ENCODE data around the gene TSPAN13.
A peak's percentile ranks its signal among the peaks of the same experiment; 100 is the strongest.

The TSPAN13 gene

GRCh38 chr7:16753102-16753931 is at the start of gene TSPAN13:
Gene TSPAN13 (plus strand): TSS chr7:16753755. CDS start chr7:16753968, 213 bp downstream.
- peak; percentile 45 for DNase-seq (ENCODE audit: low spot score)

DNA sequence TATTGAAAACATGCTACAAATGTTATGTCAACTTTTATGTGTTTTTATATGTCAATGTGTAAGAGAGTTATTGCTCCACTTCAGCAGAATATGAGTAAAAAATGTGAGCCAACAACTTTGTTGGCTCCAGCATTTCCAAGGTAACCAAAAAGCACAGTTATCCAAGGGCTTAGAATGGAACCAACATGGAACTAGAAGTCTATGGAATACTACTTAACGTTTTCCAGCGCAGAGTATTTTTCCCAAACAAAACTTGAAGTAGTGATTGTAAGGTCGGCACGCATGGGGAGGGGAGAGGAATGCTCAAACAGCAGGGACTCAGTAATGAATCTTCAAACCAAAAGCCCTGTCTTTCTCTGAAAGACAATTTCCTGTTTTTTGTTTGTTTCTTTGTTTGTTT is 45.0 kb upstream of the TSPAN13 start:
- DNase-seq (ENCODE audit: low spot score), result no peak

GRCh38 chr7:16708980-16709379 is 44.6 kb upstream of the TSPAN13 start:
- peak; percentile 59 for DNase-seq (ENCODE audit: low spot score)

DNA sequence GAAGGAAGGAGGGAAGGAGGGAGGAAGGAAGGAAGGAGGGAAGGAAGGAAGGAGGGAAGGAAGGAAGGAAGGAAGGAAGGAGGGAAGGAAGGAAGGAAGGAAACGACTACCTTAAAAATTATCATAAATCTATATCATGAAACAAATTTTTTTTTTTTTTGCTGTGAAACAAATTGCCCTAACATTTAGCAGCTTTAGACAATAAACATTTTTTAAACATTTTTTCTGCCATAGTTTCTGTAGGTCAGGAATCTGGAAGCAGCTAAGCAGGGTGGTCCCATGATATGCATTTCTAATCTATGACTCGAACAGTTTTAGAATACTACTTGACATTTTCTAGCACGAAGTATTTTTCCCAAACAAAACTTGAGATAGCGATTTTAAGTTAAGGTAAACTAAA is 42.9 kb upstream of the TSPAN13 start:
- DNase-seq (ENCODE audit: low spot score), result no peak

GRCh38 chr7:16711730-16712129 is 41.8 kb upstream of the TSPAN13 start:
- no peak for DNase-seq (ENCODE audit: low spot score)

DNA sequence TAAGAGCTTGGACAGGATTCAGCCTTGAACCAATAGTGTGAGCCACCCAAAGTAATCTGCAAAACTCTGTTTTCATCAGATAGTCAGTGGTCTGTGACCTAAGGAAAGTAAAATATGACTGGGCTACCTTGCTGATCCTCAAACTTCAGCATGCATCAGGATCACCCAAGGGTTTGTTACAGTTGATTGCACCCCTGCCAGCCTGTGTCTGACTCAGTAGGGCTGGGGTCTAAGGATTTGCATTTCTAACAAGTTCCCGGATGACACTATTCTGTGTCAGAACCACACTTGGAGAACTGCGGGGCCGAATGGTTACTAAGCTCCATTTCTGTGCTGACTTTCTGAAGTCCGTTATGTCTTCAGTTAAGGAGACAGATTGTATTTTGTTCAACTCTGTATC is 40.6 kb upstream of the TSPAN13 start:
- no peak for DNase-seq (ENCODE audit: low spot score)

- no peak for DNase-seq (ENCODE audit: low spot score)
These were observed 37.6 kb upstream of the TSPAN13 start for GRCh38 chr7:16715928-16716327.

DNA sequence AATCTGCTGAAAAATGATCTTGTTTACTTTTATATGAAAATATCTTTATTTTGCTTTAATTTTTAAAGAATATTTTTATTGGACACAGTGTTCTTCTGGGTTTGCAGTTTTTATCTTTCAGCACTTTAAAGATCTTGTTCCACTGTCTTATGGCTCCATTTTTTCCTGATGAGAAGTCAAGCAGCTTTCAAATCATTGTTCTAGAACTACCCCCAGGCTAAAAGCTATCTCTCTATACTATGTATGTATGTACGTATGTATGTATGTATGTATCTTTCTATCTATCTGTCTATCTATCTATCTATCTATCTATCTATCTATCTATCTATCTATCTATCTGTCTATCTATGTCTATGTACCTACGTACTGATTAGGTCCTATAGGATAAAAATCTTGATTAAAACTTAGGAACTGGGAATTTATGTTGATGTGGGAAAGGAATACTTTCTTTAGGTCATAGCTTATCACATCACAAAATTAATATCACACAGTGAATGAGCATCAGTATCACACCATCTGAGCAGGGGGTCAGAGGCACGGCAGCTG is 35.4 kb upstream of the TSPAN13 start:
- no peak for DNase-seq (ENCODE audit: low spot score)

DNA sequence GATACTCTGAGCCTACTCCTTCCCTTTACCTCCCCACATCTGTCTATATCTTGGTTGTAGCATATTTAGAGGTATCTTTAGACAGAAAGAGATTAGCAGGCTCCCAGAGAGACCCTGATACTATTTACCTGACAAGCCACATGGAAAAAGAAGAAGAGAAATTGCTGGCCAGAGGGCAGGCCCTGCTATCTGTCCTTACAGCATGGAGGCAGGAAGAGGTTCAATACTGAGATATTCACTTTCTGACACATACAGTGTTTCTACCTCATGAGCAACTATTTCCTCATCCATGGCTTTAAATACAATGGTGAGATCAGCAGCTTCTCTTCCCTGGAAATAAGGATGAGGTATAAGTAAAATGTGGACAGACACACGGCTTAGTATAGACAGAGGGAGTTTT is 33.9 kb upstream of the TSPAN13 start:
- no peak for DNase-seq (ENCODE audit: low spot score)

- no peak for DNase-seq (ENCODE audit: low spot score)
These were observed 32.0 kb upstream of the TSPAN13 start for GRCh38 chr7:16721541-16721940.

- DNase-seq (ENCODE audit: low spot score), result no peak
These were observed 29.2 kb upstream of the TSPAN13 start for GRCh38 chr7:16724344-16724743.

- DNase-seq (ENCODE audit: low spot score), result no peak
These were observed 27.4 kb upstream of the TSPAN13 start for GRCh38 chr7:16726189-16726588.

- DNase-seq (ENCODE audit: low spot score), result no peak
These were observed 25.8 kb upstream of the TSPAN13 start for GRCh38 chr7:16727736-16728135.

DNA sequence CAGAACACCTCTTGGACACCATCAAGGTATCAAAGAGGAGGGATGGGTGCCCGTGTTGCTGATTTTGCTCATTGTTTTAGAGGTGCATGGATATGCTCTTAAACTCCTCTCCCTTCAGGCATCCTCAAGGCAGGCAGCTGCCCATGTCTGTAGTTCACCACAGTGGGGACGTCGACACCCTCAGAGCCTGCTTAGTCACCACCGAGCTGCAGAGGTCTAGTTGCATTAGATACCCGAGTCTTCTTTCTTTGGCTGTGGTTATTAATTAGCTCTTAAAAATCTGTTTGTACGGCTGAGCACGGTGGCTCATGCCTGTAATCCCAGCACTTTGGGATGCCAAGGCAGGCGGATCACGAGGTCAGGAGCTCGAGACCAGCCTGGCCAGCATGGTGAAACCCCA is 24.7 kb upstream of the TSPAN13 start:
- no peak for DNase-seq (ENCODE audit: low spot score)

DNA sequence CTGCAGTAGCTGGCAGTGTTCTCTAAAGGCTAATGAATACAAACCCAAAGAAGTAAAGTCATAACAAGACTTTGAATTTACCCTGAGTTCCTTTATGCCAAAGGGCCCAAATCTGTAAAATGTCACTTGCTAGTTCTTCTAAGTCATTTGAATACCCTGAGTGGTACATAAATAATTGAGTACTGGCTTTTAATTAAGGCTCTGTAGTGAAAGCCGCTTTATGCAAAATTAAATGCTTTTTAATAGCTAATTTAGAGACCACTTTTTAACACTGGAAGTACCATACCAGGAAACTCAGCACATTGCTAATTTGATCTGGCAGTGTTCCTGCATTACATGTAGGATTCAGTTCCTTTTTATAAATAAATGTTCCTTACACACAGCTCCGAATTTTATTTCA is 24.0 kb upstream of the TSPAN13 start:
- DNase-seq (ENCODE audit: low spot score), result no peak

DNA sequence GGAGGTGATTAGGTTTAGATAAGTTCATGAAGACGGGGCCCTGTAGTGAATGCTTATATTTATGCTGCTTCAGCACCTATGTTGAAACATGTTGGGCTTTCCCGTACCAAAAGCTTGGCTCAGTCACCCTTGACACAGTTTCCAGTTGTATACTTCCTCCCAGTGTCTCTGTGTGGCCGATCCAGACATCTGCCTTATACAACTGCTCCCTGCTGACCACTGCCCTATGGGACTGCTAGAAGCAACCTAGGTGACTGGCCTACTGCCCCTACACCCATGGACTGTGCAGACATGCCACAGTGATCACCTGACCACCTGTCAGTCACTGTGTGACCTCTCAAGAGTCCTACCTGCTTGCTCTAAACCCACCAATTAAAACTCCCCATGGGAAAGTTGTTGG is 22.6 kb upstream of the TSPAN13 start:
- no peak for DNase-seq (ENCODE audit: low spot score)

DNA sequence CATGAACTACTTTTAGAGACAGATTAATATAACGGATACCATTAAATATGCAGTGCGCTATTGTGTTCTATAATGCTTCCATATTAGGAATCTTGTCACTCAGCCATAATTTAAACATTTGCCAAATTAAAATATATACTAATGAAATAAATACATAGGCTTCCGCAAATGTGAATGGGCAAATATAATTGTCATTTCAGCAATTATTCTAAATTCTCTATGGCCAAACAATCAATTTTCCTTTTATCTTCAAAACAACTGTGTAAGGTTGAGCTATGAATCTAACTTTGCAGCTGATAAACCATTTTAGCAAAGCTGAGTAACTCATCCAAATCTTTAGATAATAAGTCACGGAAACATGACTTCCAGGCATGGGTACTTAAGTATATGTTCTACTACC is 20.7 kb upstream of the TSPAN13 start:
- DNase-seq (ENCODE audit: low spot score), result no peak

DNA sequence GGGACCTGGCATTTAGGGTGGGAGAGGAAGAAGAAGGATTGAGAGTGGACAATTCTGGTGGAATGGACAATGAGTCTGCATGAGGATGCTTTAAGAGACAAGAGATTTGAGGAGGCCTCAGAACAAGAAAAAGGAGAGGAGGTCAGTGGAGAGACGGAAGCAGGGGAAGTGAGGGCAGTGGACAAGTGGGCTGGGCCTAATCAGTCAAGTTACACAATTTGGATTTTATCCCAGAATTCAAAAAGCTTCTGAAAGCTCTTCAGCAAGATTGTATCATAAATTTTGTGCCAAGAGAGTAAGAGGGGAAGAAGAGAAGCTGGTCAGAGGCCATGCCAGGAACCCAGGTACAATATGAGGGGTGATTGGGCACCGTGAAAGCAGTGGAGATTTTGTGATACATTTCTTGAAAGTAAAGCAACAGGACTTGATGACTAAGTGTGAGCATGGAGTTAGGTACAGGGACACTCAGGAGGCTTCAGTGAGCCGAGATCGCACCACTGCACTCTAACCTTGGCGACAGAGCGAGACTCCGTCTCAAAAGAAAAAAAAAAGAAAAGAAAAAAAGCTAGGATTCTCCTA is 19.3 kb upstream of the TSPAN13 start:
- DNase-seq (ENCODE audit: low spot score), result no peak

DNA sequence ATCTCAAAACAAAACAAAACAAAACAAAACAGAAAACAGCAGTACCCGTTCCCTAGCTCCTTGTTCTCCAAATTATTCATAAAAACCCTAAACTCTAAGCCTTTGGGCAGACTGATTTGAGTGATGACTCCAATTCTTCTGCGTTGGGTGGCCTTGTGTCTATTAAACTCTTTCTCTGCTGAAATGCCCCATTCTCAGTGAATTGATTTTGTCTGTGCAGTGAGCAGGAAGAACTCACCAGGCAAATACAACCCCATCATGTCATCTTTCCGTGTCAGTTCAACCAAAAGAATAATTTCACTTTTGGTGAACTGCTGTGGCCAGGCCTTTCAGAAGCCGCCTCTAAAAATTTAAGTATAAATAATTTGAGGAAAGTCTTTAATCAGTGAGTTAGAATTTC is 18.5 kb upstream of the TSPAN13 start:
- DNase-seq (ENCODE audit: low spot score), result no peak

DNA sequence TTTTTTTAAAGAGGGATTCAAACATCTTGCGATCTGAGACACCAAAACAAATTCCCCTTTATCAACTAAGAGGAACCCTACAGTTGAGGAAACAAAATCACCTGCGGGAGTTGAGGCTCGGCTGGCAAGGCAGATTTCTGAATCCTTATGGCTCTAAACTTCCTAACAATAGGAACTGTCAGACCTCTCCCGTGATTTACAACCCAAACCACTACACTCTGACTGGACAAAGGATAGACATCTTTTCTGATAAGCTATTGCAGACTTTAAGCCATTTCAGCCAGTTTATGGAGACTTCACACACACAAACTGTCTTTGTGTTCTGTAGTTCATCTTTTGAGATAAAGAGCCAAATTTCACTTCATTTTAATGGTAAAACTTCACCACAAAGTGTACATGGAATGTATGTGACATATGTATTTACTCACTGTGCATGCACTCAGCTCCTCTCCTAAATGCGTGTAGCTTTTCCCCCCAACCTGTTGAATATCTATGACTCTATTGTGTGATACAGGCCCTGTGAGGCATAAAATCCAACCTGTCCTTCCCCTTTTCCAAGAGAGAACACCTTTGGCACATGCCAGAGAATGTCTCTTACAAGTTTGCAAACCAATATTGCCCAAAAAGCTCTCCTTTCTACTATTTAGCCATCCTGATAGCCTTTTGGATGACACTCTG is 15.4 kb upstream of the TSPAN13 start:
- no peak for DNase-seq (ENCODE audit: low spot score)

DNA sequence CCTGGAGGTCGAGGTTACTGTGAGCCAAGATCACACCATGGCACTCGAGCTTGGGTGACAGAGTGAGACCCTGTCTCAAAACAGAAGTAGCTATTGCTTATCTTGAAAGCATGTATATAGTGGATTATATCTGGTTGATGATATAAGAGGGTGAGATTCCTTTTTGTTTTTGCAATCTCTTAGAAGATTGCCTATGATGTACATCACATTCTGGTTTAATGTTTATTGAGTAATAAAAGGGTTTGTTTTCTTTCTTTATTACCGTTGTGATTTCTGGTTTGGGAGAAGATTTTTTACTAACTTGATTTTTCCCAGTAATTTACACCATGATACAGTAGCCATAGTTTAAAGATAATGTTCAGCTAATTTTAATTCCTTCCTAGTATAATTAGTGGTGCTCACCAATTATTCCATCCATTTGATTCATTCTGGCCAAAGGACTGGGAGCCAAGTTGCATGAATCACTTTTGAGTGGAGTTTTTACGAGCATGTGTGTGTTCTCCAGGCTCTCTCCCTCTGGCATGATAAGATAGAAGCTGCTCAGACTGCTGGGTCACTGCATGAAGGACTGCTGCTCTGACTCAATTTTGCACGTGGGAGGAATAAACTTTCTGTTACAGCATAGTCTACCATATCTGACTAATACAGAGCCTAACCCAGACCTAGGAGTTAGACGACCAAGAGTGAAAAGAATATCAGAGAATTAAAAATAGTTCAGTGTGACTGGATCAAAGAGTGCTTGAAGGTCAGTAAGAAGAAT is 13.5 kb upstream of the TSPAN13 start:
- peak; percentile 84 for DNase-seq (ENCODE audit: low spot score)

DNA sequence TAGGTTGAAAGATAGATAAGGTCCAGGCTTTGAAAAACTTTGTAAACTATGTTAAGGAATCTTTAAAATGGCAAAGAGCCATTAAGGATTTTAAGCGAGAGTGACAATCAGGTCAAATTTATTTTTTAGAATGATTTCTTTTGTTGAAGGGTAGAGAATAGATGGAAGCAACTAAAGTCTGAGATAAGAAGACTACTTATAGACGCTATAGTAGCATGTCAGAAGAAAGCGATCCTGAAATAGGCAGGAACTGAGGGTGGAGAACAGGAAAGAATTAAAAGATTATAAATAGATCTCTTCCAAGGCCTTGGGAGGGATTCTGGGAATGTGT is 13.0 kb upstream of the TSPAN13 start:
- DNase-seq (ENCODE audit: low spot score), result no peak

Data from hepatic stellate cell (primary cell).